SW 1271 (cell line): ENCODE results near the gene C19orf73.
A peak's percentile ranks its signal among the peaks of the same experiment; 100 is the strongest.
"Not testable (repeated sequence)": the region's sequence is repeated elsewhere in the genome, so short reads cannot be mapped to it uniquely, and the experiment has no call there.

ENCODE experiments used
- DNase-seq, 2 experiments: peaks; one replicate each; lab custom pipeline; 2025; lab: John Stamatoyannopoulos, UW

C19orf73 gene

DNA sequence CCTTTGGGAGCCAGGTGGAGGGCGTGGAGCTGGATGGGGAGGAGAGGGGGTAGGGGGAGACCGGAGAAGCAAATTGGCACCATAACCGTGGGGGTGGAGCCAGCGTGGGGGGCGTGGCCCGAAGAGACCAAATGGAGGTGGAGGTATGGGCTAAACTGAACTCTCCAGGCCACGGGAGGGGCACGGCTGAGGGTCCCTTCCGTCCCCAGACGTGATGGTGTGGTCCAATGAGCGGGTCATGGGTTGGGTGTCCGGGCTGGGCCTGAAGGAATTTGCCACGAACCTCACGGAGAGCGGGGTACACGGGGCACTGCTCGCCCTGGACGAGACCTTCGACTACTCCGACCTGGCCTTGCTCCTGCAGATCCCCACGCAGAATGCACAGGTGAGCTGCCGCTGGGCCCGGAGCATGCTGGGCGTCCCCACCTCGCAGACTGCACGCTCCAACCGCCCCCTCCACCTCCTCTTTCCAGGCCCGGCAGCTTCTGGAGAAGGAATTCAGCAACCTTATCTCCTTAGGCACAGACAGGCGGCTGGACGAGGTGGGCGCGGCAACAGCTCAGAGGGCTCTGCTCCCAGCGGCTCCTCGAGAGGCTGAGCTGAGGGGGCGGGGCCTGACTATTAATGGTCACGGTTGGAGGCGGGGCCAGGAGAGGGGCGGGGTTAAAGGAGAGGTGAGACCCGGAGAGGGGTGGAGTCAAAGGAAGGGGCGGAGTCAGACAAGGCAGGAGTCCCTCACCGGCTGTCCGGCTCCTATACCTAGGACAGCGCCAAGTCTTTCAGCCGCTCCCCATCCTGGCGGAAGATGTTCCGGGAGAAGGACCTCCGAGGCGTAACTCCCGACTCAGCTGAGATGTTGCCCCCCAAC is 30.1 kb upstream of the C19orf73 start:
- DNase-seq = peak; percentile 51 to 80

DNA sequence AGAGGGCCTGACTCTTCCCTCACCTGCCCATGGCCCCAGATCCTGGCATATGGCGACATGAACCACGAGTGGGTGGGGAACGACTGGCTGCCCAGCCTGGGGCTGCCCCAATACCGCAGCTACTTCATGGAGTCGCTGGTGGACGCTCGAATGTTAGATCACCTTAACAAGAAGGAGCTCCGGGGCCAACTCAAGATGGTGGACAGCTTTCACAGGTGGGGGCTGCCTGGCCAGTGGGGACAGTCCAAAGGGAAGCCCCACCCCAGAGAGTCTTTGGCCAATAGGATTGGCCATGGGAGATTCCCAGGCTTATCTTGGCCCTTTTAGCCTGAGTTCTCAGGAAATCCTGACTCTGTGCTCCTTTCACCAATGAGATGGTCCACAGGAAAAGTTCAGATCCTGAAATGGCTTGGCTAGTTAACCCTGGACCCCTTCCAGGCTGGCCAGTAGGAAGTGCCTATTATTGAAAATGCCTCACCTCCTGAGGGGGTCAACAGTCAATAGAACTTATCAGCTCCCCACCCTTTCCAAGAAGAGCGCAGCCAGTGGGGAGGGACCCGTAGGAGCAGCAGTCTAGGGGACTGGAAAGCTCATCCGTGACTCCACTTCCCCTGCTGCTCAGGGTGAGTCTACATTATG is 29.2 kb upstream of the C19orf73 start:
- no peak for DNase-seq

DNA sequence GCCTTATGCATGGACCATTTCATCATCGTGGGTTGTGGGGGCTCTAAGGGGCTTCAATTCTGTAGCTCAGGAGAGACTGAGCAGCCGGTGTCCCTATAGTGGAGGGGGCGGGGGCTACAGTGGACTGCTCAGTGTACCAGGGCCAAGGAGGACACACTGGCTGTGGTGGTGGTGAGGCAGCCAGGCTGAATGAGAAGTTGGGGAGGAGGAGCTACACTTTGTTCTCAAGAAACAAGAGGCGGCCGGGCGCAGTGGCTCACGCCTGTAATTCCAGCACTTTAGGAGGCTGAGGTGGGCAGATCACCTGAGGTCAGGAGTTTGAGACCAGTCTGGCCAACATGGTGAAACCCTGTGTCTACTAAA is 27.4 kb upstream of the C19orf73 start:
- not testable (repeated sequence) for DNase-seq

DNA sequence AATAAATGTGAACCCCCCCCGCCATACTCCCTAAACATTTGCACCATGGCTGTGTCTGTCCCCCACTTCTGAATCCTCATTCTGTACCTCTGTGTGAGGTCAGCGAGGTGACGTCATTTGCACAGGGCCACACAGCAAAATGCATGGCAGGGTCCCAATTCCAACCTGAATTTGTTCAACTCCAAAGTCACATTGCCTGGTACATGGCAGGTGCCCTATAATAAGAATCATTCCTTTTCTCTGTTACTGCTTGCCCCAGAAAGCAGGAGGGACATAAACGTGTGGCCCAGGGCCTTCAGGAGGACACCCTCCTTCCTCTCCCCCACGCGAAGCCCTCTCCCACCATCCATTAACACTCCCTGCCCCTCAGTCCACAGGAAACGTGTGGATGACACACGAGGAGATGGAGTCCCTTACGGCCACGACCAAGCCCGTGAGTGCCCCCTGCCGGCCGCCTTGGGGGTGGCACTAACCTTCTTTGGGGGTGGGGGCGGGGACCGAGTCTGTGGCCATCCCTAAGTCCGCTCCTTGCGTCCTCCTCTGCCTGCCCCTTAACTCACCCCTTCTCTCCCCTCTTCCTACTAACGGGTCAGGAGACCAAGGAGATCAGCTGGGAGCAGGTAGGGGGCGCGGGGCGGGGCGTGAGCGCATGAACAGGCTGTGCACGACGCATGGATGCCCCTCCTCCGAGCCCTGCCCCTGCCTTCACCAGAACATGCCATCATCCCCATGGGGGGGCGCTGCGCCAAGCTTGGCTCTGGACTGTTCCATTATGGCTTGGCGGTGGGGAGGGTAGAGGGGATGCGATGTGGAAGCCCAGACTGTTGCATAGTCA is 26.8 kb upstream of the C19orf73 start:
- DNase-seq = peak in 1 of 2 experiments; percentile 46

DNA sequence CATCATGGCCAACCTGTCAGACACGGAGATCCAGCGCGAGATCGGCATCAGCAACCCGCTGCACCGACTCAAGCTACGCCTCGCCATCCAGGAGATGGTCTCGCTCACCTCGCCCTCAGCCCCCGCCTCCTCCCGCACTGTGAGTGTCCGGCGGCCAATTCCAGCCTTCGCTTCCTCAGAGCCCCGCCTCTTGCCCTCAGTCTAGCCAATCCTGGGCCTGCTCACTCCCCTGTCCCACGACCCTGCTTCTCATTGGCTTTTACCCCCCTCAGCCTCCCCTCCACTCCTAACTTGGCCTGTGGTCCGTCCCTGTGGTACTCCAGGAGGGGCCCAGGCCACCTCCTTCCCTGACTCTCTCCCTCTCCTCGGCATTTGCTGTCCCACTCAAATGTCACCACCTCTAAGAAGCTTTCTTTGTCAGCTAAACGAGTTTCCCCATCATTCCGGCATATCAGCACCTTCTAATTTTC is 24.0 kb upstream of the C19orf73 start:
- peak; percentile 20 to 73 for DNase-seq

DNA sequence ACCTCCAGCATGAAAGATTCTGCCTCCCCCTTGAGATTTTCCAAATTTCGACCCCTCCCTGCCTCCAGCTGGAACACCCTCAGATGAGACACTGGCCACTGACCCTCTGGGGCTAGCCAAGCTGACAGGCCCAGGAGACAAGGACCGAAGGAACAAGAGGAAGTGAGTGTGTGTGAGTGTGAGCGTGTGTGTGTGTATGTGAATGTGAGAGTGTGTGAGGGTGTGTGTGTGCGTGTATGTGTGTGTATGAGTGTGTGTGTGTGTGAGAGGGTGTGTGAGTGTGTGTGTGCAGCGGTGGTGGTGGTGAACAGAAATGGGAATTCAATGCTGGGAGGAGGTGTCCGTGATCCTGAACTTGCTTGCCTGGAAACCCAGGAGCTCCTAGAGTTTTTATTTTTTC is 22.4 kb upstream of the C19orf73 start:
- DNase-seq = no peak

DNA sequence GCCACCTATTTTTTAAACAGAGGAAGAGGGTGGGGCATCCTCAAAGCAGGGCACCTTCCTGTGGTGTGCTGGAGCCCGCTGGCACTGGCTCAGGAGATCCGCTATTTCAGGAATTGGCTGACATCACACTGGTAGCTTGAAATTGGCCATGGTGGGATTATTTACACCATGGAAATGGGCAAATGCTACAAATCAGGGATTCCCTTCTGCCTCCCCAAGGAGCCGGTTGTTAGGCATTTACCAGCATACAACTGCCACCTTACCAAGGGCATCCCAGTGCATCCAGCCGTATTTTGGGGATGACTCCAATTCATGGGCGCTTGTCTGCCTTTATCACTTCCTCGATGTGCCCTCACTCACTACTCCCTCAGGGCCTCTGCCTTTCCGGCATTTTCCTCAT is 22.0 kb upstream of the C19orf73 start:
- no peak for DNase-seq

DNA sequence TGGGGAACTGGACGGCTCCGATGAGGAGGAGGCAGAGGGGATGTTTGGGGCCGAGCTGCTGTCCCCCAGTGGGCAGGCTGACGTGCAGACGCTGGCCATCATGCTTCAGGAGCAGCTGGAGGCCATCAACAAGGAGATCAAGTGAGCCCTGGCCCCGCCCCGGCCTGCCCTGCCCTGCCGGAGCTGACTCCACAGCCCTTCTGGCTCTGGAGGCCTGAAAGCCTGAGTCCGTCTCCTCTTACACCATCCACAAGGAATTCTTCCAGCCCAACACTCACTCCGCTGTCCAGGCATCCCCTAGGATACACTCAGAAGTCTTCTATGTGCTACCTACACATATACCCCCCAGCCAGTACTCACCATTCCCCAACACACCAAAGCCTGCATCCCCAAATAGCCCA is 17.8 kb upstream of the C19orf73 start:
- DNase-seq = no peak

DNA sequence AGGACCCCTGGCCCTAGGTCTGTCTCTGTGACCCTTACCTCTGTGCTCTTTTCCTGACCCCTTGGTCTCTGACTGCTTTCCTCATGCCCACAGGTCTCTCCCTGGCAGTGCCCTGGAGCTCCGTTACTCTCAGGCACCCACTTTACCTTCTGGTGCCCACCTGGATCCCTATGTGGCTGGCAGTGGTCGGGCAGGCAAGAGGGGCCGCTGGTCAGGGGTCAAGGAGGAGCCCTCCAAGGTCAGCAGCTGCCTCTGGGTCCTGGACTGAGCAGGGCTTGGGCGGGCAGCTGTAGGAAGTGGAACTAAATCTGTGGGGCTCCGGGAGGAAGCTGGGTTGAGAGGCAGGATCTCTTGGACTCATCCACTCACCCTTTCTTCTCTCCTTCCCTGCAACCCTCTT is 16.7 kb upstream of the C19orf73 start:
- no peak for DNase-seq

DNA sequence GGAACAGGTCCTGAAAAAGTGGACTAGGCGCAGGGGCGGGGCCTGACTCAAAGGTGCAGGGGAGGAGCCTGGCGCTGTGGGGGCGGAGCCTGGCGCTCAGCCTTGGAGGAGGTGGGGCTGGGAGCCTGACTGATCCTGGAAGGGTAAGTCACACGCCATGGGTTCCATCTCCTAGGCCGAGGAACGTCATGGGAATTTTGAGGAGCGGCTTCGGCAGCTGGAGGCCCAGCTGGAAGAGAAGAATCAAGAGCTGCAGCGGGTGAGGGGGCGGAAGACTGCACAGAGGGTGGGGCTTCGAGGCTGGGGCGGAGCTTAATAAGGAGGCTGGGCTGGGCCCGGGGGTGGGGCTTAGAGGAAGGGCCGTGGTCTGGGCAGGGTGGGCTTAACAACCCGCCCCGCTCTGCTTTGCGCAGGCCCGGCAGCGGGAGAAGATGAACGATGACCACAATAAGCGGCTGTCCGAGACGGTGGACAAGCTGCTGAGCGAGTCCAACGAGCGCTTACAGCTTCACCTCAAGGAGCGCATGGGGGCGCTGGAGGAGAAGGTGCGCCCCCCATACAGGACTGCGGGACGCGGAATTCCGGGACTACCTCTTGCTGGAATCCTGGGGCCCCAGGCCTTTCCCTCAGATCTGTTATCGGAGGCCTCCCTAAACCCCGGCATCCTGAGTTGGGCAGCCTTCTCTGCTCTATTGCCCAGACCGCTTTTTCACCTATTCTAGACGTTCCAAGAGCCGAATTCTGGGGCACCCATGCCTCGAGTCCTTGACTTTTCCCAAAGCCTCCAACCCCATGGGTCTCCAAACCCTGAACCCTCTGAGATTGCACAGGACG is 14.9 kb upstream of the C19orf73 start:
- no peak for DNase-seq

DNA sequence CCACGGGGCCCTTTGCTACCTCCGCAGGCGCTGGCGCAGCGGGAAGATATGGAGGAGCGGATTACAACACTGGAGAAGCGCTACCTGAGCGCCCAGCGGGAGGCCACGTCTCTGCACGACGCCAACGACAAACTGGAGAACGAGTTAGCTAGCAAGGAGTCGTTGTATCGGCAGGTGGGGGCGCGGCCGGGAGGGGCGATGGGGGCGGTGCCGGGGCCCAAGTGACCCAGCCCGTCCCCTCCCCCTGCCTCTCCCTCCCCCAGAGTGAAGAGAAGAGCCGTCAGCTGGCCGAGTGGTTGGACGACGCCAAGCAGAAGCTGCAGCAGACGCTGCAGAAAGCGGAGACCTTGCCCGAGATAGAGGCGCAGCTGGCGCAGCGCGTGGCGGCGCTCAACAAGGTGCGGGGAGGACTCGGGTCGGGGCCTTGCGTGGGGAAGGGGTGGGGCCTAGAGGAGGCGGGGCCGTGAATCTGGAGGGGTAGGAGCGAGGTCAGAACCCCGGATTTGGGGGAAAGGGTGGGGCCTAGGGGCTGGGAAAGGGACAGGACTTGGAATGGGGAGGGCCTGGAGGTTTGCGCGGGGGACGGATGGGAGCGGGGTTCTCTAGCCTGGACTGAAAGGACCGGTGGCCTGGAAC is 14.1 kb upstream of the C19orf73 start:
- no peak for DNase-seq

DNA sequence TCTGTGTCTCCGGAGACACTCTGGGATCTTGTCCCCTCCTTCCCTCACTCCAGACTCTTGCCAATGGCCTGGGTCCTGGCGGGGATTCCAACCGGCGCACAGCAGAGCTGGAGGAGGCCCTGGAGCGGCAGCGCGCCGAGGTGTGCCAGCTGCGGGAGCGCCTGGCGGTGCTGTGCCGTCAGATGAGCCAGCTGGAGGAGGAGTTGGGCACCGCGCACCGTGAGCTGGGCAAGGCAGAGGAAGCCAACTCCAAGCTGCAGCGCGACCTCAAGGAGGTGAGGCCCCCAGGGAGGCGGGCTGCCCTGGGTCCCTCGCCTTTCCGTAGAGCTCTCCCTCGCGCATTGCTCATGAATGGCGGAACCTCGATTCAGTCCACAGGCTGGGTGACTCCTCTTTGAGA is 11.4 kb upstream of the C19orf73 start:
- no peak for DNase-seq

DNA sequence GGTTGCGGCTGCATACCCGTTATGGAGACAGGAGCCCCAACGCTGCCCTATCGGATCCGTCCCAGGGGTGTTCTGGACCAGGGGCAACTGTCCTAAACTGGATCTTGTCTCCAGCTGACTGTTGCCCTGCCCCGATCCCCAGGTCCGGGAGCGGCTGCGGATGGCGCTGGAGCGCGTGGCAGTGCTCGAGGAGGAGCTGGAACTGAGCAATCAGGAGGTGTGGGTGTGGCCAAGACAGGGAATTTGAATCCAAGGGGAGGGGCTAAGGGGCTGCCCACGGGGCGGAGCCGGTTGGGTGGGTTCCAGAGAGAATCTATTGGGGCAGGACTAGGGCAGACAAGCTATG is 10.3 kb upstream of the C19orf73 start:
- no peak for DNase-seq

DNA sequence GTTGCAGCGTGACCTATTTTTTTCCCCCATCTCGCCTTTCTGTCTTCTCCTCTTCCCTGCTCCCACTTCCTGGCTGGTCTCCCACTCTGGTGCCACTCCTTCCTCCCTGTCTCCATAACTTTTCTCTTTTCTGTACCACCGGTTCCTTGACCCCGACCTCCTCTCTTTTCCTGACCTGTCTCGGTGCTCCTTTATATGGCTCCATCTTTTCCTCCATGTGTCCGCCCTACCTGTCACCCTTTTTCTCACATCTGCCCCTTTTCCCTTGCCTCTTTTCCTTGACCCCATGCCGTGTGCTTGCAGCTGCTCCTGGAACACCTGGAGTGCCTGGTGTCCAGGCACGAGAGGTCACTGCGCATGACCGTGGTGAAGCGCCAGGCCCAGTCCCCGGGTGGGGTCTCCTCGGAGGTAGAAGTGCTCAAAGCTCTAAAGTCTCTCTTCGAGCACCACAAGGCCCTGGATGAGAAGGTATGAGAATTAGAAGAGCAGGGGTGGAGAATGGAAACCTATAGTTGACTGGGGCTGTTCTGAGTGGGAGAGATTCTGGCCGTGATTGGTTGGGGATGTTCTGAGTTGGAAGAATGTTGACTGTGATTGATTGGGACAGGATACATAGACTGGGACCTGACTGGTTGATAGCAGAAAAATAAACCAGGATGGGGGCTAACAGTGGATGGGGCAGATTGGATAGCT is 9.7 kb upstream of the C19orf73 start:
- no peak for DNase-seq

DNA sequence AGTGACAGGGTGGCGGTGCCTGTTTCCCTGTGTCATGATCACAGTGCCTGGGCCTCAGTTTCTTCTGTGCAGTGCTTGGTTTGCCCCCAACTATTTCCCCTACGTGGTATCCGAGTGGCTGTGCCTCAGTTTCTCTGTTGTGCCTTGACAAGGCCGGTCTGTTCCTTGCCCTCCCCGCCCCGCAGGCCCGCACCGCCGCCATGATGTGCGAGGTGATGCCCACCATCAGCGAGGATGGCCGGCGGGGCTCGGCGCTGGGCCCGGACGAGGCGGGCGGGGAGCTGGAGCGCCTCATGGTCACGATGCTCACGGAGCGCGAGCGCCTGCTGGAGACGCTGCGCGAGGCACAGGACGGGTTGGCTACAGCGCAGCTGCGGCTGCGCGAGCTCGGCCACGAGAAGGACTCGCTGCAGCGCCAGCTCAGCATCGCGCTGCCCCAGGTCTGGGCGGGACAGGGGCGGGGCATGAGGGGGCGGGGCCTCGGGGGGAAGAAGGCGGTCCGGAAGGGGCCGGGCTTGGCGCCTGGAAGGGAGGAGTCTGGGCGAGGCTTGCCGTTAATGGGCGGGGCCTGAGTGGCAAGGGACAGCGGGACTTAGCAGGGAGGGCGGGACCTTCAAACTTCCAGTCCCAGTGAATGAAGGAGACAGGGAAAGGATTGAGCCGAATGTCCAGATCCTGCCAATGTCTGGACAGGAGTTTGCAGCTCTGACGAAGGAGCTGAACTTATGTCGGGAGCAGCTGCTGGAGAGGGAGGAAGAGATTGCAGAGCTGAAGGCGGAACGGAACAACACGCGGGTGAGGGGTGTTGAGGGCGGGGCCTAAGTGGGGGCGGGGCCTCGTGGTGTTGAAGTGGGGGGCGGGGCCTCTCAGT is 9.0 kb upstream of the C19orf73 start:
- DNase-seq = peak; percentile 55 to 89

DNA sequence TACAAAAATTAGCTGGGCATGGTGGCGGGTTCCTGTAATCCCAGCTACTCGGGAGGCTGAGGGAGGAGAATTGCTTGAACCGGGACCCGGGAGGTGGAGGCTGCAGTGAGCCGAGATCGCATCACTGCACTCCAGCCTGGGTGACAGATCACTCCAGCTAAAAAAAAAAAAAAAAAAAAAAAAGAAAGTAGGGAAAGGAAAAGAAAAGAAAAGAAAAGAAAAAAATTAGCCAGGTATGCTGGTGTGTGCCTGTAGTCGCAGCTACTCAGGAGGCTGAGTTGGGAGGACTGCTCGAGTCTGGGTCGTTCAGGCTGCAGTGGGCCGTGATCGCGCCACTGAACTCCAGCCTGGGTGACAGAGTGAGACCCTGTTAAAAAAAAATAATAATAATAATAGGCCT is 8.3 kb upstream of the C19orf73 start:
- DNase-seq = not testable (repeated sequence)

DNA sequence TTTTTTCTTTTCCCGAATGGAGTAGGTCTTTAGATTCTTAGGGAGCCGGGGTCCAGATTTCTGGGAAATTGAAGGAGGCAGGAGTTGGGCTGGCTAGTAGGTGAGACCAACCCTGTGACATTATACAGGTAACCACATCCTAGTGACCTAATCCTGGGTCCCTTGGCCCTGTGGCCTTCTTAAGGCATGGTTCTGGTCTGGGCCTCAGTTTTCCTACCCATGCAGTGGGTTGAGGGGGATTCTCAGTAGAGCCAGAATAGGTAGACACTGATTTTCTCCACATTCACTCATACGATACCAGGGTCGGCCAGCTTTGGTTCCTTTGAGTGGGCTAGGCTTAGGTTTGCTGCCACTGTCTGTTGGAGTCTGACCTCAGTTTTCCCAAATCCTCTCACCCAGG is 7.6 kb upstream of the C19orf73 start:
- DNase-seq = no peak

DNA sequence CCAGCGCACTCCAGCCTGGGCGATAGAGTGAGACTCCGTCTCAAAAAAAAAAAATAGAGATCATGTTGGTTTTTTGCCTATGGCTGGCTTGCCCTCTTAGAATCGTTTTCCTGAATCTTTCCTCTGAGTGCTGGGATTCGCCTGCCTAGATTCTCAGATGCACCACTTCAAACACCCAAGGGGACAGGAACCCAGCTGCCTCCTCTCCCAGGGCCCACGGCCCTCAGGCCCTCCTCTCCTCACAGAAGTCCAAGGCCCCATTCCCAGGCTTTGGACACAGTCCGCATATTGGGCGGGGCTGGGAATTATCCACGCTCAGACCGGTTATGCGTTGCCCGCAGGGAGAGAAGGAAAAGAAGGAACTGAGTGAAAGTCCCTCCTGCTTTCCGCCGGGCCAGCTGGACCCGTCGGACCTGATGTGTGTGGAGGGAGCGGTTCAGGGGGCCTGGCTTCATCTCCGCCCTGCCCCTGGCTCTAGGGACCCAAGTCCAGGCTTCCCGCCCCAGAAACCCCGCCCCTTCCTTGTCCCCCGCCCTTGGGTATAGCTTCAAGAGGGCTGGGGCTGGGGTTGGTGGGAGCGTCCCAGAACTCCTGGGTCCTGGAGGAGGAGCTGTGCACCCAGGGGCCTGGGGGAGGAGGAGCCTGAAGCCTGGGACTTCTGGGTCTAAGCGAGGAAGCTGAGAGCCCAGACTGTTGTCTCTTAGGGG is 6.2 kb upstream of the C19orf73 start:
- DNase-seq = no peak

DNA sequence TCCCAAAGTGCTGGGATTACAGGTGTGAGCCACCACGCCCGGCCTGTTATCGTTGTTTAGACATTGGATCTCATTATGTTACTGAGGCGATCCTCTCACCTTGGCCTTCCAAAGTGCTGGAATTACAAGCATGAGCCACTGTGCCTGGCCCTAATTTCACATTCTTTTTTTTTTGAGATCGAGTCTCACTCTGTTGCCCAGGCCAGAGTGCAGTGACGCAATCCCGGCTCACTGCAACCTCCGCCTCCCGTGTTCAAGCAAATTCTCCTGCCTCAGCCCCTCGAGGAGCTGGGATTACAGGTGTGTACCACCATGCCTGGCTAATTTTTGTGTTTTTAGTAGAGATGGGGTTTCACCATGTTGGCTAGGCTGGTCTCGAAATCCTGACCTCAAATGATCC is 4.3 kb upstream of the C19orf73 start:
- not testable (repeated sequence) for DNase-seq
